ENCODE data around the gene CARNS1. TPM values are rescaled to one million over a fixed set of nuclear protein-coding genes. Genes with fewer than 3 reads are reported as not detected.

CARNS1 gene
- total RNA-seq, 1 donor from 2014 or later = under 0.01 TPM

GRCh38 chr11:67409261-67409666 lies 6.2 kb upstream of the CARNS1 start:
- DNase-seq (ENCODE audit: low read depth in 2 of 2) = no peak

- no peak for DNase-seq (ENCODE audit: low read depth in 2 of 2)
Observed at GRCh38 chr11:67409781-67410368, 5.6 kb upstream of the CARNS1 start.

- DNase-seq (ENCODE audit: low read depth in 2 of 2) = no peak
Observed at GRCh38 chr11:67410369-67410831, 5.1 kb upstream of the CARNS1 start.

- no peak for DNase-seq (ENCODE audit: low read depth in 2 of 2)
Observed at GRCh38 chr11:67410984-67411784, 4.3 kb upstream of the CARNS1 start.

- no peak for DNase-seq (ENCODE audit: low read depth in 2 of 2)
Observed at GRCh38 chr11:67411785-67412152, 3.7 kb upstream of the CARNS1 start.

GRCh38 chr11:67412495-67413179 lies 2.8 kb upstream of the CARNS1 start:
- no peak for DNase-seq (ENCODE audit: low read depth in 2 of 2)

- DNase-seq (ENCODE audit: low read depth in 2 of 2) = no peak
Observed at GRCh38 chr11:67413266-67413849, 2.1 kb upstream of the CARNS1 start.

- peak; percentile 18 to 55 for DNase-seq (ENCODE audit: low read depth in 2 of 2)
Observed at GRCh38 chr11:67416416-67417335, 1.2 kb downstream of the CARNS1 start.

GRCh38 chr11:67417425-67417824 lies 1.9 kb downstream of the CARNS1 start:
- DNase-seq (ENCODE audit: low read depth in 2 of 2) = no peak

GRCh38 chr11:67418476-67419281 lies 3.2 kb downstream of the CARNS1 start:
- DNase-seq (ENCODE audit: low read depth in 2 of 2) = no peak

- DNase-seq (ENCODE audit: low read depth in 2 of 2) = no peak
Observed at GRCh38 chr11:67419325-67420049, 4.0 kb downstream of the CARNS1 start.

- no peak for DNase-seq (ENCODE audit: low read depth in 2 of 2)
Observed at GRCh38 chr11:67420147-67420645, 4.7 kb downstream of the CARNS1 start.

- peak; percentile 90 to 94 for DNase-seq (ENCODE audit: low read depth in 2 of 2)
Observed at GRCh38 chr11:67420646-67421429, 5.4 kb downstream of the CARNS1 start.

GRCh38 chr11:67421430-67422031 lies 6.1 kb downstream of the CARNS1 start:
- no peak for DNase-seq (ENCODE audit: low read depth in 2 of 2)

GRCh38 chr11:67422891-67423290 lies 7.4 kb downstream of the CARNS1 start:
- DNase-seq (ENCODE audit: low read depth in 2 of 2) = no peak

GRCh38 chr11:67423466-67423865 lies 8.0 kb downstream of the CARNS1 start:
- DNase-seq (ENCODE audit: low read depth in 2 of 2) = no peak

- no peak for DNase-seq (ENCODE audit: low read depth in 2 of 2)
Observed at GRCh38 chr11:67423891-67424613, 8.6 kb downstream of the CARNS1 start.
